IMR-90 (cell line): Measurements from ENCODE around the gene EML1. TPM values are rescaled to one million over a fixed set of nuclear protein-coding genes. Genes with fewer than 3 reads are reported as not detected.
A peak's percentile ranks its signal among the peaks of the same experiment; 100 is the strongest.

ENCODE experiments used
- ATAC-seq: fragments of 200-7000 bp; cut with Tn5 transposase; 2 replicates; pipeline ENCODE4 v1.9.1; 2020; ENCODE audit warnings: low read depth, mild to moderate bottlenecking, moderate library complexity
- BruUV-seq: library from RNA; stranded (reverse); fragments of 400-500 nt; replicated peaks from 2 replicates; lab custom pipeline; 2021; lab: Mats Ljungman, UMichigan
- CTCF ChIA-PET: fragments of 300-600 bp; formaldehyde crosslinking; extraction: SDS; loops from one replicate; lab custom pipeline; 2021; ENCODE audit warnings: antibody characterized with exemption; lab: Yijun Ruan, JAX
- POLR2A ChIA-PET: fragments of 300-600 bp; sonication (Branson Sonifier 250); formaldehyde crosslinking; loops from one replicate; lab custom pipeline; 2022; ENCODE audit warnings: antibody characterized with exemption; ENCODE audit not compliant: unreplicated experiment; lab: Charles Lee
- DNase-seq: peaks from one replicate; pipeline ENCODE4 v3.0.0; 2013
- H2AFZ ChIP-seq: replicated peaks from 2 replicates; pipeline ENCODE3; 2013; ENCODE audit warnings: low read length, mild to moderate bottlenecking; ENCODE audit not compliant: poor library complexity
- H2AK5ac ChIP-seq: 2 replicates; pipeline ENCODE4 v1.6.1; 2013; ENCODE audit warnings: low read depth, low read length, inconsistent platforms
- H2AK9ac ChIP-seq: replicated peaks from 2 replicates; pipeline ENCODE3; 2013; ENCODE audit warnings: mild to moderate bottlenecking, low read depth, low read length, moderate library complexity; ENCODE audit not compliant: poor library complexity
- H2BK120ac ChIP-seq: 2 replicates; pipeline ENCODE4 v1.6.1; 2013; ENCODE audit warnings: low read depth, low read length, inconsistent platforms
- H2BK15ac ChIP-seq: 3 replicates; pipeline ENCODE4 v1.6.1; 2013; ENCODE audit warnings: low read depth, low read length, inconsistent platforms
- H2BK20ac ChIP-seq: 2 replicates; pipeline ENCODE4 v1.6.1; 2013; ENCODE audit warnings: low read depth, mild to moderate bottlenecking, inconsistent platforms, low read length, moderate library complexity
- H2BK5ac ChIP-seq: 2 replicates; pipeline ENCODE4 v1.6.1; 2013; ENCODE audit warnings: mild to moderate bottlenecking, low read depth, low read length, inconsistent platforms; ENCODE audit not compliant: poor library complexity, severe bottlenecking
- H3K14ac ChIP-seq: replicated peaks from 2 replicates; pipeline ENCODE4 v1.6.1; 2013; ENCODE audit warnings: low read depth, low read length, inconsistent platforms
- H3K18ac ChIP-seq: 2 replicates; pipeline ENCODE4 v1.6.1; 2013; ENCODE audit warnings: low read depth, low read length, control low read depth
- H3K23ac ChIP-seq: 2 replicates; pipeline ENCODE4 v1.6.1; 2013; ENCODE audit warnings: low read depth, low read length, inconsistent platforms
- H3K27ac ChIP-seq: 2 replicates; pipeline ENCODE4 v1.5.1; 2013; ENCODE audit warnings: mild to moderate bottlenecking, control low read depth, low read length; ENCODE audit not compliant: insufficient read depth
- H3K27me3 ChIP-seq: 2 replicates; pipeline ENCODE4 v1.6.1; 2013; ENCODE audit warnings: low read length; ENCODE audit not compliant: control insufficient read depth, insufficient read depth
- H3K36me3 ChIP-seq: 2 replicates; pipeline ENCODE4 v1.6.1; 2013; ENCODE audit warnings: low read length, mixed read lengths; ENCODE audit not compliant: control insufficient read depth, insufficient read depth
- H3K4ac ChIP-seq: 2 replicates; pipeline ENCODE4 v1.6.1; 2013; ENCODE audit warnings: low read depth, low read length, inconsistent platforms
- H3K4me1 ChIP-seq: 2 replicates; pipeline ENCODE4 v1.6.1; 2013; ENCODE audit warnings: low read length, mixed read lengths; ENCODE audit not compliant: control insufficient read depth, insufficient read depth
- H3K4me2 ChIP-seq: 2 replicates; pipeline ENCODE4 v1.6.1; 2013; ENCODE audit warnings: low read depth, mild to moderate bottlenecking, control low read depth, low read length, moderate library complexity
- H3K4me3 ChIP-seq: 2 replicates; pipeline ENCODE4 v1.5.1; 2013; ENCODE audit warnings: low read depth, mild to moderate bottlenecking, control low read depth, low read length, moderate library complexity; ENCODE audit not compliant: insufficient read depth
- H3K56ac ChIP-seq: 2 replicates; pipeline ENCODE4 v1.6.1; 2013; ENCODE audit warnings: low read length, inconsistent platforms; ENCODE audit not compliant: insufficient read depth; ENCODE audit errors: extremely low read depth
- H3K79me1 ChIP-seq, 2 experiments: 2 replicates each; pipeline ENCODE4 v1.6.1; 2013; ENCODE audit warnings: low read length in 2 of 2, inconsistent platforms in 1 of 2, low read depth in 1 of 2
- H3K9ac ChIP-seq: 2 replicates; pipeline ENCODE4 v1.6.1; 2013; ENCODE audit warnings: low read depth, low read length, control low read depth
- H3K9me1 ChIP-seq: 2 replicates; pipeline ENCODE4 v1.6.1; 2013; ENCODE audit warnings: low read length, inconsistent platforms; ENCODE audit not compliant: insufficient read depth
- H3K9me3 ChIP-seq: 2 replicates; pipeline ENCODE4 v1.6.1; 2013; ENCODE audit warnings: low read length; ENCODE audit not compliant: control insufficient read depth, insufficient read depth
- H4K20me1 ChIP-seq: 2 replicates; pipeline ENCODE4 v1.6.1; 2013; ENCODE audit warnings: low read length, inconsistent platforms; ENCODE audit not compliant: insufficient read depth
- H4K5ac ChIP-seq: 2 replicates; pipeline ENCODE4 v1.6.1; 2013; ENCODE audit warnings: mild to moderate bottlenecking, low read depth, low read length, control low read depth
- H4K8ac ChIP-seq, 2 experiments: 2 replicates each; pipeline ENCODE4 v1.6.1; 2013; ENCODE audit warnings: low read depth in 2 of 2, low read length in 2 of 2, control low read depth in 1 of 2, inconsistent platforms in 1 of 2
- H4K91ac ChIP-seq: 2 replicates; pipeline ENCODE4 v1.6.1; 2013; ENCODE audit warnings: low read depth, low read length, inconsistent platforms; ENCODE audit not compliant: insufficient read depth
- CEBPB ChIP-seq: IDR thresholded peaks from 2 replicates; pipeline ENCODE4 v1.6.1; 2012; ENCODE audit warnings: low read depth, low read length, improper control_type of control experiment
- CHD1 ChIP-seq: IDR thresholded peaks from 2 replicates; pipeline ENCODE4 v1.6.1; 2012; ENCODE audit warnings: low read depth, low read length, improper control_type of control experiment
- CTCF ChIP-seq: conservative IDR thresholded peaks from 2 replicates; pipeline ENCODE4 v1.5.1; 2012; ENCODE audit warnings: mild to moderate bottlenecking, low read depth, low read length, improper control_type of control experiment
- FOS ChIP-seq: fragments of 150-350 bp; IDR thresholded peaks from 2 replicates; pipeline ENCODE4 v1.6.1; 2016; ENCODE audit warnings: low read depth, low read length
- MAFK ChIP-seq: IDR thresholded peaks from 2 replicates; pipeline ENCODE4 v1.6.1; 2012; ENCODE audit warnings: low read depth, low read length, improper control_type of control experiment
- MAZ ChIP-seq: IDR thresholded peaks from 2 replicates; pipeline ENCODE4 v1.6.1; 2012; ENCODE audit warnings: low read depth, mild to moderate bottlenecking, low read length, improper control_type of control experiment, moderate library complexity, borderline replicate concordance
- MXI1 ChIP-seq: IDR thresholded peaks from 2 replicates; pipeline ENCODE4 v1.6.1; 2012; ENCODE audit warnings: low read depth, mild to moderate bottlenecking, low read length, moderate library complexity, borderline replicate concordance
- POLR2A ChIP-seq: IDR thresholded peaks from 2 replicates; pipeline ENCODE4 v1.6.1; 2012; ENCODE audit warnings: mild to moderate bottlenecking, low read depth, low read length
- RCOR1 ChIP-seq: IDR thresholded peaks from 2 replicates; pipeline ENCODE4 v1.6.1; 2012; ENCODE audit warnings: mild to moderate bottlenecking, low read length, improper control_type of control experiment; ENCODE audit not compliant: insufficient replicate concordance
- RFX5 ChIP-seq: IDR thresholded peaks from 2 replicates; pipeline ENCODE4 v1.8.0; 2012; ENCODE audit warnings: low read depth, mild to moderate bottlenecking, low read length, moderate library complexity
- SMC3 ChIP-seq: fragments of 150-350 bp; IDR thresholded peaks from 2 replicates; pipeline ENCODE4 v1.6.1; 2016; ENCODE audit warnings: low read depth, mild to moderate bottlenecking, antibody characterized with exemption, low read length, moderate library complexity
- WGBS, 2 experiments: methylation state at CpG; one replicate each; pipeline versions ENCODE4 v1.1.5 to v1.1.7; 2013; ENCODE audit warnings: missing lambda C conversion rate in 2 of 2; ENCODE audit not compliant: insufficient read length in 1 of 2; ENCODE audit errors: extremely low coverage in 2 of 2; 5-methylcytosine and 5-hydroxymethylcytosine counted together
- dilution Hi-C: fragments of 300-500 bp; cut with HindIII; formaldehyde crosslinking; loops from one replicate; pipeline ENCODE4 v1.14.3; 2018; ENCODE audit warnings: low sequenced_read_pairs; ENCODE audit not compliant: unreplicated experiment
- in situ Hi-C: fragments of 300-500 bp; cut with MboI; formaldehyde crosslinking; loops from 3 replicates; pipeline ENCODE4 v1.14.3; 2019; ENCODE audit warnings: low sequenced_read_pairs, inconsistent platforms, mixed read lengths
- intact Hi-C: fragments of 100-400 bp; cut with micrococcal nuclease; formaldehyde crosslinking; loops from 2 replicates; pipeline ENCODE4 v1.10.0; 2022
- polyA plus RNA-seq, 3 experiments: library from polyadenylated mRNA; depleted of rRNA; stranded (reverse); fragments of >200 nt; gene quantifications; 2 replicates each; pipeline ENCODE4 v1.2.3, GENCODE V29; 2012; ENCODE audit warnings: low replicate concordance in 1 of 3
- total RNA-seq: library from RNA; depleted of rRNA; stranded (reverse); fragments of >200 nt; gene quantifications from 2 replicates; pipeline ENCODE4 v1.2.3, GENCODE V29; 2012
- TF ChIP-seq, protein P1 (sequence below): fragments of 150-350 bp; IDR thresholded peaks from 2 replicates; pipeline ENCODE4 v1.6.1; 2016; ENCODE audit warnings: low read depth, mild to moderate bottlenecking, low read length, moderate library complexity, borderline replicate concordance
- TF ChIP-seq, protein P2 (sequence below): fragments of 150-350 bp; IDR thresholded peaks from 2 replicates; pipeline ENCODE4 v1.6.1; 2017; ENCODE audit warnings: mild to moderate bottlenecking, antibody characterized with exemption, low read length, low read depth

EML1 gene
- total and polyA plus RNA-seq, 2 of the 4 experiments (the other 2 are of a cell fraction): 14.0 to 42.3 TPM

- Histone ChIP-seq H2BK5ac (no peak overlapping the region), H3K27ac (peak overlapping the region; percentile 46; the same call in 1 of the 2 replicates), H3K79me1 (peaks cover 13 to 24% of the 10 kb centered on the region in 2 experiments), H4K8ac (peak overlapping the region; percentile 2 to 35; a peak in 1 of 4 replicates), H3K27me3 (no peaks in the 10 kb centered on the region), H3K4me2 (peak overlapping the region; percentile 97), H3K56ac (no peak overlapping the region), H2BK120ac (no peak overlapping the region), H3K4ac (0 out of 2 replicates have a peak overlapping the region, but pooled peaks have one; percentile 35), H2AFZ (peak overlapping the region; percentile 89), H2BK15ac (no peak overlapping the region), H3K14ac (peak overlapping the region; percentile 7; the same call in 1 of the 2 replicates), H3K9me1 (0 out of 2 replicates have a peak, but pooled peaks cover 7% of the 10 kb centered on the region), H3K9ac (peak overlapping the region; percentile 38), H3K18ac (no peak overlapping the region), H3K23ac (no peak overlapping the region), H4K20me1 (0 out of 2 replicates have a peak, but pooled peaks cover 5% of the 10 kb centered on the region), H3K4me3 (peak overlapping the region; percentile 96), H3K36me3 (no peaks in the 10 kb centered on the region; the same call in 1 of the 2 replicates), H3K9me3 (peaks cover 9% of the 10 kb centered on the region), H2BK20ac (no peak overlapping the region), H2AK5ac (no peak overlapping the region), H3K4me1 (peaks cover 8% of the 10 kb centered on the region), H2AK9ac (no peak overlapping the region), H4K91ac (no peak overlapping the region), H4K5ac (no peak overlapping the region)
- DNase-seq (peak; percentile 21), ATAC-seq (peak; percentile 25)
- POLR2A ChIA-PET: no interaction called here
- dilution Hi-C loops (no loop called here), intact Hi-C loops (no loop called here), in situ Hi-C loops (no loop called here)
- CTCF ChIA-PET: interaction anchor here (0.6 to 0.7 kb wide), 2 partner anchors 43 to 188 kb away, joined by 3 read pairs; partner anchors contain the start of gene DEGS2
- 0% methylated on average over 13 of the region's 79 CpGs; no CpG with 5 or more reads in 1 of the 2 experiments for WGBS, 2 experiments
- TF ChIP-seq SMC3 (no peak), POLR2A (no peak), MAFK (no peak), MAZ (no peak), MXI1 (no peak), CEBPB (no peak), CHD1 (no peak), RCOR1 (no peak), FOS (no peak), RFX5 (no peak), CTCF (no peak)
- TF ChIP-seq, protein P1, sequence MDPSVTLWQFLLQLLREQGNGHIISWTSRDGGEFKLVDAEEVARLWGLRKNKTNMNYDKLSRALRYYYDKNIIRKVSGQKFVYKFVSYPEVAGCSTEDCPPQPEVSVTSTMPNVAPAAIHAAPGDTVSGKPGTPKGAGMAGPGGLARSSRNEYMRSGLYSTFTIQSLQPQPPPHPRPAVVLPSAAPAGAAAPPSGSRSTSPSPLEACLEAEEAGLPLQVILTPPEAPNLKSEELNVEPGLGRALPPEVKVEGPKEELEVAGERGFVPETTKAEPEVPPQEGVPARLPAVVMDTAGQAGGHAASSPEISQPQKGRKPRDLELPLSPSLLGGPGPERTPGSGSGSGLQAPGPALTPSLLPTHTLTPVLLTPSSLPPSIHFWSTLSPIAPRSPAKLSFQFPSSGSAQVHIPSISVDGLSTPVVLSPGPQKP: no peak
- TF ChIP-seq, protein P2, sequence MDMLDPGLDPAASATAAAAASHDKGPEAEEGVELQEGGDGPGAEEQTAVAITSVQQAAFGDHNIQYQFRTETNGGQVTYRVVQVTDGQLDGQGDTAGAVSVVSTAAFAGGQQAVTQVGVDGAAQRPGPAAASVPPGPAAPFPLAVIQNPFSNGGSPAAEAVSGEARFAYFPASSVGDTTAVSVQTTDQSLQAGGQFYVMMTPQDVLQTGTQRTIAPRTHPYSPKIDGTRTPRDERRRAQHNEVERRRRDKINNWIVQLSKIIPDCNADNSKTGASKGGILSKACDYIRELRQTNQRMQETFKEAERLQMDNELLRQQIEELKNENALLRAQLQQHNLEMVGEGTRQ: no peak
- BruUV-seq: no TSS peak
Observed at GRCh38 chr14:99971941-99972747, 178.9 kb downstream of the EML1 start.
